NCI-H460 (cell line): ENCODE data around the gene JADE1. TPM values are rescaled to one million over a fixed set of nuclear protein-coding genes. Genes with fewer than 3 reads are reported as not detected.

ENCODE experiments used
- DNase-seq: peaks from one replicate; pipeline ENCODE4 v3.0.0-alpha.2; 2016; ENCODE audit warnings: low read depth; ENCODE audit errors: extremely low read depth
- polyA plus RNA-seq: library from polyadenylated mRNA; depleted of rRNA; stranded (reverse); fragments of >200 nt; gene quantifications from 2 replicates; pipeline ENCODE4 v1.2.3, GENCODE V29; 2014; cell fraction: nucleus; rRNA removed
- total RNA-seq: library from RNA; depleted of rRNA; stranded (reverse); fragments of >200 nt; shearing (Covaris generic); gene quantifications from 2 replicates; pipeline ENCODE4 v1.2.3, GENCODE V29; 2014; rRNA removed

Gene JADE1
- total RNA-seq: 26.7 TPM in 2 replicates
- 26.3 and 26.6 TPM in 2 replicates for polyA plus RNA-seq

GRCh38 chr4:128809477-128810330 is at the start of gene JADE1:
TSS of gene JADE1 (plus strand) at chr4:128809700. CDS start at chr4:128831759, 22,059 bp downstream.
- DNase-seq: peak; percentile 95

- no peak for DNase-seq
These were observed 42.7 kb upstream of the JADE1 start for GRCh38 chr4:128766781-128767180.

GRCh38 chr4:128768373-128768996 is 41.0 kb upstream of the JADE1 start:
- DNase-seq: no peak

- no peak for DNase-seq
These were observed 40.5 kb upstream of the JADE1 start for GRCh38 chr4:128769011-128769410.

GRCh38 chr4:128770807-128771206 is 38.7 kb upstream of the JADE1 start:
- DNase-seq: no peak

- DNase-seq: no peak
These were observed 34.0 kb upstream of the JADE1 start for GRCh38 chr4:128775477-128775876.

- DNase-seq: no peak
These were observed 33.6 kb upstream of the JADE1 start for GRCh38 chr4:128775916-128776315.

- DNase-seq: no peak
These were observed 32.7 kb upstream of the JADE1 start for GRCh38 chr4:128776794-128777216.

- DNase-seq: no peak
These were observed 28.8 kb upstream of the JADE1 start for GRCh38 chr4:128780688-128781087.

GRCh38 chr4:128782076-128782715 is 27.3 kb upstream of the JADE1 start:
- peak; percentile 19 for DNase-seq

GRCh38 chr4:128782875-128783614 is 26.5 kb upstream of the JADE1 start:
- DNase-seq: no peak

- DNase-seq: no peak
These were observed 21.8 kb upstream of the JADE1 start for GRCh38 chr4:128787509-128788311.

- peak; percentile 26 for DNase-seq
These were observed 15.4 kb upstream of the JADE1 start for GRCh38 chr4:128793859-128794672.

GRCh38 chr4:128796934-128797333 is 12.6 kb upstream of the JADE1 start:
- DNase-seq: peak; percentile 49

GRCh38 chr4:128800284-128800683 is 9.2 kb upstream of the JADE1 start:
- DNase-seq: no peak

GRCh38 chr4:128800701-128801284 is 8.7 kb upstream of the JADE1 start:
- no peak for DNase-seq

- DNase-seq: no peak
These were observed 6.5 kb upstream of the JADE1 start for GRCh38 chr4:128802680-128803628.
